ENCODE measurements around the gene DRD4. TPM values are rescaled to one million over a fixed set of nuclear protein-coding genes. Genes with fewer than 3 reads are reported as not detected.

The DRD4 gene
- total and polyA plus RNA-seq, 7 donors, result 0.28 to 2.2 (median 0.41) TPM; not detected in 4

GRCh38 chr11:679271-680207 is 42.5 kb downstream of the DRD4 start:
- Histone ChIP-seq H3K27me3 (no peaks in the 10 kb centered on the region), H3K4me3 (no peak overlapping the region), H3K4me1 (no peaks in the 10 kb centered on the region), H3K9me3 (no peaks in the 10 kb centered on the region), H3K36me3 (peaks cover 0 to 79% (median 19%) of the 10 kb centered on the region in 4 donors), H3K27ac (no peak overlapping the region)
- 95 to 97% methylated on average over 36 of the region's 36 CpGs for WGBS, 2 donors
- intact Hi-C loops (cut with DNase I), result no loop called here
- no peak for DNase-seq
- TF ChIP-seq POLR2AphosphoS5 (IDR thresholded peaks at IDR 0.05) (no peak), POLR2A (IDR thresholded peaks at IDR 0.05) (no peak), EP300 (IDR thresholded peaks at IDR 0.05) (no peak)
- TF ChIP-seq, protein P1, sequence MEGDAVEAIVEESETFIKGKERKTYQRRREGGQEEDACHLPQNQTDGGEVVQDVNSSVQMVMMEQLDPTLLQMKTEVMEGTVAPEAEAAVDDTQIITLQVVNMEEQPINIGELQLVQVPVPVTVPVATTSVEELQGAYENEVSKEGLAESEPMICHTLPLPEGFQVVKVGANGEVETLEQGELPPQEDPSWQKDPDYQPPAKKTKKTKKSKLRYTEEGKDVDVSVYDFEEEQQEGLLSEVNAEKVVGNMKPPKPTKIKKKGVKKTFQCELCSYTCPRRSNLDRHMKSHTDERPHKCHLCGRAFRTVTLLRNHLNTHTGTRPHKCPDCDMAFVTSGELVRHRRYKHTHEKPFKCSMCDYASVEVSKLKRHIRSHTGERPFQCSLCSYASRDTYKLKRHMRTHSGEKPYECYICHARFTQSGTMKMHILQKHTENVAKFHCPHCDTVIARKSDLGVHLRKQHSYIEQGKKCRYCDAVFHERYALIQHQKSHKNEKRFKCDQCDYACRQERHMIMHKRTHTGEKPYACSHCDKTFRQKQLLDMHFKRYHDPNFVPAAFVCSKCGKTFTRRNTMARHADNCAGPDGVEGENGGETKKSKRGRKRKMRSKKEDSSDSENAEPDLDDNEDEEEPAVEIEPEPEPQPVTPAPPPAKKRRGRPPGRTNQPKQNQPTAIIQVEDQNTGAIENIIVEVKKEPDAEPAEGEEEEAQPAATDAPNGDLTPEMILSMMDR (IDR thresholded peaks at IDR 0.05), result no peak

- no peak overlapping the region for H3K27ac ChIP-seq
- 91 to 93% methylated on average over 19 of the region's 19 CpGs for WGBS, 2 donors
- peaks cover 0 to 79% (median 18%) of the 10 kb centered on the region in 4 donors for H3K36me3 ChIP-seq
- intact Hi-C loops (cut with DNase I), result no loop called here
- DNase-seq, result no peak
- H3K4me1 ChIP-seq, result no peaks in the 10 kb centered on the region
- TF ChIP-seq POLR2AphosphoS5 (IDR thresholded peaks at IDR 0.05) (no peak), EP300 (IDR thresholded peaks at IDR 0.05) (no peak), POLR2A (IDR thresholded peaks at IDR 0.05) (no peak)
- TF ChIP-seq, protein P1 (IDR thresholded peaks at IDR 0.05), result no peak
- no peaks in the 10 kb centered on the region for H3K27me3 ChIP-seq
- H3K4me3 ChIP-seq, result no peak overlapping the region
- H3K9me3 ChIP-seq, result no peaks in the 10 kb centered on the region
Measured at GRCh38 chr11:680476-680875, 43.4 kb downstream of the DRD4 start.

- no peak for TF ChIP-seq POLR2AphosphoS5 (IDR thresholded peaks at IDR 0.05)
- no peak for TF ChIP-seq EP300 (IDR thresholded peaks at IDR 0.05)
- TF ChIP-seq, protein P1 (IDR thresholded peaks at IDR 0.05), result no peak
- no peak for TF ChIP-seq POLR2A (IDR thresholded peaks at IDR 0.05)
- DNase-seq, result no peak
- intact Hi-C loops (cut with DNase I), result no loop called here
- Histone ChIP-seq H3K9me3 (no peaks in the 10 kb centered on the region), H3K4me1 (no peaks in the 10 kb centered on the region), H3K27ac (no peak overlapping the region), H3K36me3 (peaks cover 0 to 81% (median 20%) of the 10 kb centered on the region in 4 donors), H3K4me3 (no peak overlapping the region), H3K27me3 (no peaks in the 10 kb centered on the region)
- whole genome bisulfite sequencing, 2 donors, result 92 to 94% methylated on average over 13 of the region's 13 CpGs
Measured at GRCh38 chr11:680970-681369, 43.9 kb downstream of the DRD4 start.

DNA sequence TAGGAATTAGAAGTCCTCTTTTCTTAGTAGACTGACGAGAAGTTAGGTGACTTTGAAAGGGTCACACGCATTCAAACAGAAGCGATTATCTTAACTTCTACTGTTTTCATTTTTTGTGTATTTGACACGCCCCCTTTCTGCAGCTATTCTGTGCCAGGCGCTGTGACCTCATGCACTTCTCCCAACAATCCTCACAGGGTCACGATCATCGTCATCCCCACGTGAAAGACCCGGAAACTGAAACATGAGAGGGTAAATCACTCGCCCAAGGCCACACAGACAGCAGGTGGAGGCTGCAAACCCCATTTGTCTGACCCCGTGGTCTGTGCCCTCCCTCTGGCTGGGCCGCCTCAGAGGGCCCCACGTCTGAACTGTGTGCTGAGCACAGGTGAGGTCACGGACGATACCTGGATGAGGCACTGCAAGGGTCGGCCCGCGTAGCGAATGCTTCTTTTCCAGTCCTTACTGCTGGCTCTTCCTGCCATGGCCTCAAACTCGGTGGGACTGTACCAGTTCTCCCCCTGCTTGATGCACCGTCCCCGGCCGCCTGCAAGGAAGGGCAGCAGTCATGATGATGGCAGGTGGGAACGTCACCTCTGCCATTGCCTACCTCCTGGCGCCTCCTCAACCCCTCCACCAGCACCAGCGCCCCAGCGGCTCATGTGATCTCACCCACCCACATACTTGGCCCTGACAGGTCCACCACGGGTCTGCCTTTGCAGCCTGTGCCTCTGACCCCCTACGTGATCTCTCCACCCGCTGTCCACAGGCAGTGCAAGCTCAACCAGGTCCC is 49.6 kb downstream of the DRD4 start:
- TF ChIP-seq POLR2A (IDR thresholded peaks at IDR 0.05) (no peak), POLR2AphosphoS5 (IDR thresholded peaks at IDR 0.05) (no peak), EP300 (IDR thresholded peaks at IDR 0.05) (no peak)
- TF ChIP-seq, protein P1 (IDR thresholded peaks at IDR 0.05), result no peak

More for the DNA sequence above, 49.6 kb downstream of the DRD4 start:
- intact Hi-C loops (cut with DNase I), result no loop called here
- no peak overlapping the region for H3K4me3 ChIP-seq
- H3K27me3 ChIP-seq, result no peaks in the 10 kb centered on the region
- H3K4me1 ChIP-seq, result no peaks in the 10 kb centered on the region
- H3K27ac ChIP-seq, result no peak overlapping the region
- no peak for DNase-seq
- peaks cover 0 to 85% (median 35%) of the 10 kb centered on the region in 4 donors for H3K36me3 ChIP-seq
- no peaks in the 10 kb centered on the region for H3K9me3 ChIP-seq
- 91 to 92% methylated on average over 30 of the region's 30 CpGs for WGBS, 2 donors

All from sigmoid colon (tissue), 7 donors.